Transverse colon (tissue), 4 donors: ENCODE results near the gene TRPM2.

Experiments used
- EP300 ChIP-seq: sonication (generic); formaldehyde crosslinking; IDR thresholded peaks from one replicate; pipeline ENCODE4 v1.6.1; 2017; ENCODE audit warnings: antibody characterized with exemption, low read depth
- POLR2A ChIP-seq: fragments of 450-650 bp; IDR thresholded peaks from one replicate; pipeline ENCODE4 v1.6.1; 2016; ENCODE audit warnings: antibody characterized with exemption, mild to moderate bottlenecking, moderate library complexity
- POLR2AphosphoS5 ChIP-seq, 3 donors: sonication (generic); formaldehyde crosslinking; IDR thresholded peaks; one replicate each; pipeline ENCODE4 v1.6.1; 2016; ENCODE audit warnings: antibody characterized with exemption in 3 of 3
- TF ChIP-seq, protein P1 (sequence below), 5 experiments: fragments of 200-600 bp in 3 of 5; fragments of 450-650 bp in 2 of 5; sonication (generic) in 3 of 5; IDR thresholded peaks; 1 replicate in 2 of 5; 2 replicates in 3 of 5; pipeline ENCODE4 v1.5.1; 2016 to 2017; ENCODE audit warnings: antibody characterized with exemption in 5 of 5, inconsistent platforms in 3 of 5, mild to moderate bottlenecking in 2 of 5, moderate library complexity in 1 of 5

GRCh38 chr21:44480200-44481053 lies 127.0 kb downstream of the TRPM2 start:
- TF ChIP-seq, protein P1, sequence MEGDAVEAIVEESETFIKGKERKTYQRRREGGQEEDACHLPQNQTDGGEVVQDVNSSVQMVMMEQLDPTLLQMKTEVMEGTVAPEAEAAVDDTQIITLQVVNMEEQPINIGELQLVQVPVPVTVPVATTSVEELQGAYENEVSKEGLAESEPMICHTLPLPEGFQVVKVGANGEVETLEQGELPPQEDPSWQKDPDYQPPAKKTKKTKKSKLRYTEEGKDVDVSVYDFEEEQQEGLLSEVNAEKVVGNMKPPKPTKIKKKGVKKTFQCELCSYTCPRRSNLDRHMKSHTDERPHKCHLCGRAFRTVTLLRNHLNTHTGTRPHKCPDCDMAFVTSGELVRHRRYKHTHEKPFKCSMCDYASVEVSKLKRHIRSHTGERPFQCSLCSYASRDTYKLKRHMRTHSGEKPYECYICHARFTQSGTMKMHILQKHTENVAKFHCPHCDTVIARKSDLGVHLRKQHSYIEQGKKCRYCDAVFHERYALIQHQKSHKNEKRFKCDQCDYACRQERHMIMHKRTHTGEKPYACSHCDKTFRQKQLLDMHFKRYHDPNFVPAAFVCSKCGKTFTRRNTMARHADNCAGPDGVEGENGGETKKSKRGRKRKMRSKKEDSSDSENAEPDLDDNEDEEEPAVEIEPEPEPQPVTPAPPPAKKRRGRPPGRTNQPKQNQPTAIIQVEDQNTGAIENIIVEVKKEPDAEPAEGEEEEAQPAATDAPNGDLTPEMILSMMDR (IDR thresholded peaks at IDR 0.05) = no peak
- TF ChIP-seq POLR2A = no peak
- no peak for TF ChIP-seq EP300
- no peak for TF ChIP-seq POLR2AphosphoS5 (IDR thresholded peaks at IDR 0.05)
